Retinal pigment epithelial cell (primary cell): Measurements from ENCODE around the gene SEC24D.

Experiments
- DNase-seq: peaks from one replicate; pipeline ENCODE4 v3.0.0-alpha.2; 2010; ENCODE audit warnings: low read depth
- H3K4me3 ChIP-seq: 2 replicates; pipeline ENCODE4 v1.5.1; 2011; ENCODE audit warnings: mild to moderate bottlenecking, low read length, control low read depth, moderate library complexity
- TF ChIP-seq, protein P1 (sequence below): conservative IDR thresholded peaks from 2 replicates; pipeline ENCODE4 v1.5.1; 2011; ENCODE audit warnings: low read depth, low read length, control low read depth, inconsistent platforms

SEC24D gene

DNA sequence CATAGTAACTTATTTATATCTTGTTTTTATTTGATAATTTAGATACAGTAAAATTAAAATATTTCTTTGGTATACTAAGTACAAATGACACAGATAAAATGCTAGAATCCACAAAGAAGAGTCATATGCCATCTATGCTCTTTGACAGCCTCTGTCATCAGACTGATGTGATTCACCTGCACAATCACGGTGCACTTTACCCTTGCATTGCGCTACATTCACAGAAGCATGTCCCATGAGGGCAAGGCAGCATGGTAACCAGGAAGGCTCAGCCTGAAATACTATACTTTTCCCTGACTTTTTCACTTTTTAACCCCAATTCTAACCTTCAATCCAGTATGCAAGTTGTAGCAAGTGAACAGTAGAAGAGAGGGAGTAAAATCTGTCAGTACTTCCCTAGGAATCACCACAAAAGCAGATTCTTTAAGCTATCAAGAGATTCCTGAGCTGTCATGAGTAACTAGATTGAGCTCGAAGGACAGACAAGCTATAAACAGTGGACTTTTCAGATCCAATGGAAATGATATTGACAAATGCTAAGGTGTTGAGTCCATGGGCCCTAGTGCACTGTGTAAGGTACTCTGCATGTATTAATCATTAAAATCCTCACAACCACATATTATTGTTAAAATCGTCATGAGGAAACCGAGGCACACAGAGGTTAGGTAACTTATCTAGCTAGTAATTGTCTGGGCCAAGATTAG, 14.2 kb downstream of the SEC24D start:
- TF ChIP-seq, protein P1, sequence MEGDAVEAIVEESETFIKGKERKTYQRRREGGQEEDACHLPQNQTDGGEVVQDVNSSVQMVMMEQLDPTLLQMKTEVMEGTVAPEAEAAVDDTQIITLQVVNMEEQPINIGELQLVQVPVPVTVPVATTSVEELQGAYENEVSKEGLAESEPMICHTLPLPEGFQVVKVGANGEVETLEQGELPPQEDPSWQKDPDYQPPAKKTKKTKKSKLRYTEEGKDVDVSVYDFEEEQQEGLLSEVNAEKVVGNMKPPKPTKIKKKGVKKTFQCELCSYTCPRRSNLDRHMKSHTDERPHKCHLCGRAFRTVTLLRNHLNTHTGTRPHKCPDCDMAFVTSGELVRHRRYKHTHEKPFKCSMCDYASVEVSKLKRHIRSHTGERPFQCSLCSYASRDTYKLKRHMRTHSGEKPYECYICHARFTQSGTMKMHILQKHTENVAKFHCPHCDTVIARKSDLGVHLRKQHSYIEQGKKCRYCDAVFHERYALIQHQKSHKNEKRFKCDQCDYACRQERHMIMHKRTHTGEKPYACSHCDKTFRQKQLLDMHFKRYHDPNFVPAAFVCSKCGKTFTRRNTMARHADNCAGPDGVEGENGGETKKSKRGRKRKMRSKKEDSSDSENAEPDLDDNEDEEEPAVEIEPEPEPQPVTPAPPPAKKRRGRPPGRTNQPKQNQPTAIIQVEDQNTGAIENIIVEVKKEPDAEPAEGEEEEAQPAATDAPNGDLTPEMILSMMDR = no peak
- DNase-seq = no peak
- no peak overlapping the region for H3K4me3 ChIP-seq

DNA sequence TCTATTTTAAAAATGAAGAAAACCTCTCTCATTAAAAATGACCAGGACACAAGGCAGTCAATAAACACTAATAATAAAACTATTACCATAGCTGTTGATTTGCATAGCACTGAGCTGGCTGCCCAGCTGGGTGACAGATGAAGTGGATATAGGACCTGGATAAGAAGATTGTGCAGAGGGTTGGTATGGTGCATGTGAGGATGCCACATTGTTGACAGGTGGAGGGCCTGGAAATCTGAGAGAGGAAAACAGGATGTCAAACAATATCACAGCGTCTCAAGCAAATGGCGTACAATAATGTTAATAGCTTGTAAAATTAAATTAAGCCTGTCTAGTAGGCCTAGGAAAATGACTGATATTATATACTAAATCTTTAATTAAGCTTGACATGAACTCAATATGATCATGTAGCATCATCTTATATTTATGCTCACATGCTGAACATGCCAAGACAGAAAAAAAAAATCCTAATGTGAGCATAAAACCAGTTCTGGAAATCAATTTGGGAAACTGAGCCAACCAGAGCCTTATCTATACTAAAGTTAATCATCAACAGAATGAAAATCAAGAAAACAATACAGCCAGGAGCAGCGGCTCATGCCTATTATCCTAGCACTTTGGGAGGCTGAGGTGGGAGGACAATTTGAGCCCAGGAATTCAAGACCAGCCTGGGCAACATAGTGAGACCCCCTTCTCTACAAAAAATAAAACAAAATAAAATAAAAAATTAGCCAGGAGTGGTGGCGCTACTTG, 18.6 kb downstream of the SEC24D start:
- DNase-seq = no peak
- TF ChIP-seq, protein P1 = no peak
- H3K4me3 ChIP-seq = no peak overlapping the region

DNA sequence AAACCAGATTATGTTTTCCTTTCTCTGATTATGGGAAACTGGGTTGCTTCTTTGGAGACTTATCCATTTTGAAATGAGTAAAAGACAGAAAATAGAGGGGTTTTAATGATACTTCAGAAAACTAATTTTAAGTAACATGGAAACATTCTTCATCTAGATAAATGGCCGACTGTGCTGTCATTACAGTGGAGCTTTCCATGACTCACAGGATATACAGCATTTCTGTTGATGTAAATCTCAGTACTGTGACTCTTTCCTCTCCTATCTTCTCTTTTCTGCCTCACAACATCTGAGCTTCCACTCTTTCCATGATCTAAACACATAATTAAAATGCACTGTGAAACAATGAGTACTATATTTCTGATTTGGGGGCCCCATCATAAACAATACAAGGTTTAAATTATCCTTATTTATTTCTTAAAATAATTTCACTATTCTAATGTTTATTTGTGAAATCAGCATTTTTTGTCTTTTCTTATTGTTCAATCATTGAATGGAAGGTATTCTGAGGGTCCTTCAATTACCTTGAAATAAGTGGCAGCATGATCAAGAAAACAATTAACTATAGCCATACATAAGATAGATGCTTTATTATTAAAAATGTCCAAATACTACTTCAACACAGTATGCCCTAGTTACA, 19.3 kb downstream of the SEC24D start:
- TF ChIP-seq, protein P1 = no peak
- no peak overlapping the region for H3K4me3 ChIP-seq
- DNase-seq = no peak

DNA sequence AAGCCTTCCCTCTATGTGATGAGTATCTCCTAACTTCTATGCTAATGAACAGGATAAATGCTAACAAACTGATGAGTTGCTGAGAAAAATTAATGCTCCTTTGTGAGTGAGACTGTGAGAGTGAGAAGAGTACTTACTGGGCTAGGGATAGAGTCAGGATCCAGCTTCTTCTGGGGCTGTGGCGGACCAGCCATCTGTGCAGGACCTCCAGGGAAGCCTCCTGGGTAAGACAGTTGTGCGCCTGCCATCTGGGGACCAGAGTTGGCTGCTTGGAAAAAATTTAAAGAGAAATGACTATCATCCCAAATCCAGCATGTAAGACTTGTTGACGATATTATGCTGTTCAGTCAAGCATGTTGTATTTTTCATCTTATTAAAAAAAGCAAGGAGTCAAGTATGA, 21.0 kb downstream of the SEC24D start:
- TF ChIP-seq, protein P1 = no peak
- DNase-seq = no peak
- no peak overlapping the region for H3K4me3 ChIP-seq

DNA sequence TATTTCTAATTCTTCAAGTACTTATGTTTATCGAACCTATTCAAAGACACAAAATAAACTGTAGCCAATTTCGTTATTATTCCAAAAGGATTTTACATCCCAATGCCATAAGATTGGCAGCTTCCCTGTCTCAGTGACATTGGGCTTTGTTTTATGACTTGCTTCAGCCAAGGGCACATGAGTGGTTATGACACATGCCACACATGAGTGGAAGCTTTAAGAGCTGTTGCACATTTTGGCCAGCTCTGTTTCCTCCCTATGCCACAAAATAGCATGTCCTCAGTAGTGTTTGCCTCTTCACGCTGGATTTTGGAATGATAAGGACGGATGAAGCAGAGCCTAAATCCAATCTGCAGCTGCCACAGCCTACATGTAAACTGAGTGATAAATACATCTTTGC, 21.9 kb downstream of the SEC24D start:
- DNase-seq = no peak
- H3K4me3 ChIP-seq = no peak overlapping the region
- TF ChIP-seq, protein P1 = no peak

DNA sequence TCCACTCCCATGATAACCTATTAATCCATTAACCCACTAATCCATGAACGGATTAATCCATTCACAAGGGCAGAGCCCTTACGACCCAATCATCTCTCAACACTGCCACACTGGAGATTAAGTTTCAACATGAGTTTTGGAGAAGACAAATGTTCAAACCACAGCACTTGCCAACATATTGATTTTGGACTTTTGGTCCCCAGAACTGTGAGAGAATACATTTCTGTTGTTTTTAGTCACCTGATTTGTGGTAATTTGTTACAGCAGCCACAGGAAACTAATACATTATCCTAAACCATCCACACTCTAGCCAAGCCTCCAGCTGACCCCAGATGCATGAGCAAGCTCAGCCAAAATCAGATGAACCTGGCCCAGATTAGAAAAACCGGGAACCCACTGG, 22.4 kb downstream of the SEC24D start:
- TF ChIP-seq, protein P1 = no peak
- no peak overlapping the region for H3K4me3 ChIP-seq
- no peak for DNase-seq

DNA sequence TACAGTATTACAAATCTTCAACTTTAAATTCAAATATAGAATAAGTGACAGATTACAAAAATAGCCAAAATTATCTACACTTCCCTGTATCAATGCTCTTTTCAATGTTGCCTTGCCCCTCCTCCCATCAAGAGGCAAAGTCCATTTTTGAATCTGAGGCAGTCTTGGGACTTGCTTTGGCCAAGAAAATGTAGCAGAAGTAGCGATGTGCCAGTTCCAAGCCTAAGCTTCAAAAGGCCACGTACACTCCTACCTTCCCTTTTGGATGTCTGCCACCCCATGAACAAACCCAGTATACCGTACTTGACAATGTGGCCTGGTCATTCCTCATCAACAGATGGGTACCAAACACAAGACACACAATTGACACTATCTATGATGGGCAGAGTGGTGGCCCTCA, 24.1 kb downstream of the SEC24D start:
- DNase-seq = no peak
- TF ChIP-seq, protein P1 = no peak
- H3K4me3 ChIP-seq = no peak overlapping the region
